ENCODE results near the gene TEX19. TPM values are rescaled to one million over a fixed set of nuclear protein-coding genes. Genes with fewer than 3 reads are reported as not detected.

TEX19 gene, protein sequence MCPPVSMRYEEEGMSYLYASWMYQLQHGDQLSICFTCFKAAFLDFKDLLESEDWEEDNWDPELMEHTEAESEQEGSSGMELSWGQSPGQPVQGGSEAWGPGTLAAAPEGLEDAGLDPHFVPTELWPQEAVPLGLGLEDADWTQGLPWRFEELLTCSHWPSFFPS
- total RNA-seq, result not detected

DNA sequence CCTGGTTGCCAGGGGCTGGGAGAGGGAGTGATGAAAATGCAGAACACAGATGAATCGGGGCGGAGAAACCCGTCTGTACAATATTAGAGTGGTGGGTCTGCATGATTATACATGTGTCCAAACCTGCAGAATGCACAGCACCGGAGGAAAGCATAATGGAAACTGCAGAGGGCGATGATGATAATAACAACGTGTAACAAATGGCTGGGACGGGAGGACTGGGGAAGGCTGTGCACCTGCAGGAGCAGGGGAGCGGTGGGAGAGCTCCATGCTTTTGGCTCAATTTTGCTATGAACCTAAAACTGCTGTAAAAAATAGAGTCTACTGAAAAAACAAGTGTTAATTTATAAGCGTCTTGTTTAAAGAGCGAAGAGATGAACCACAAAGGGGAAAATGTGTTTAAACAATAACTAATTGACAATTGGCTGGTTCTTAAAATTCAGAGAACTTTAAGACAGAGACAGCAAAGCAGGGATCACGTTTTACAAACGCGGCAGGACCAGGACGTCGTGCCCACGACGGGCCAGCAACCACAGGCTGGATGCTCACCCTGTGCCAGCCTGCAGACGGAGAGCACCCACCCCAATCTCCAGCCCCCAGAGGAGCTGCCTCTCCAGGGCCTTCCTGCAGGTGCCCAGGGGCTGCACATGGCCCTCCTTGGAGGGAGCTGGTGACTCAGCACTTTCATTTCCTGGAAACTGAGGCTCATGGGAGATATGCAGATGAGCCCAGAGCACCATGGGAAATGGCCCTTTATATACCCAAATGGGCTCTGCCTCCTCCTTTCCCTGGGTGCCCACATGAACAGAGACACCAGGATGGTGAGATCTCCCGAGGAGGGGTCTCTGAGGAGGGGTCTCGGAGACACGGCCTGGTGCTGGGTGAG, at the start of gene TEX19:
TEX19 (plus strand) TSS at position 783 of the 886 bp plus-strand sequence. CDS start 2,904 bp downstream, outside the sequence.
- TF ChIP-seq, protein P1, sequence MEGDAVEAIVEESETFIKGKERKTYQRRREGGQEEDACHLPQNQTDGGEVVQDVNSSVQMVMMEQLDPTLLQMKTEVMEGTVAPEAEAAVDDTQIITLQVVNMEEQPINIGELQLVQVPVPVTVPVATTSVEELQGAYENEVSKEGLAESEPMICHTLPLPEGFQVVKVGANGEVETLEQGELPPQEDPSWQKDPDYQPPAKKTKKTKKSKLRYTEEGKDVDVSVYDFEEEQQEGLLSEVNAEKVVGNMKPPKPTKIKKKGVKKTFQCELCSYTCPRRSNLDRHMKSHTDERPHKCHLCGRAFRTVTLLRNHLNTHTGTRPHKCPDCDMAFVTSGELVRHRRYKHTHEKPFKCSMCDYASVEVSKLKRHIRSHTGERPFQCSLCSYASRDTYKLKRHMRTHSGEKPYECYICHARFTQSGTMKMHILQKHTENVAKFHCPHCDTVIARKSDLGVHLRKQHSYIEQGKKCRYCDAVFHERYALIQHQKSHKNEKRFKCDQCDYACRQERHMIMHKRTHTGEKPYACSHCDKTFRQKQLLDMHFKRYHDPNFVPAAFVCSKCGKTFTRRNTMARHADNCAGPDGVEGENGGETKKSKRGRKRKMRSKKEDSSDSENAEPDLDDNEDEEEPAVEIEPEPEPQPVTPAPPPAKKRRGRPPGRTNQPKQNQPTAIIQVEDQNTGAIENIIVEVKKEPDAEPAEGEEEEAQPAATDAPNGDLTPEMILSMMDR (IDR thresholded peaks at IDR 0.05), result no peak
- DNase-seq (ENCODE audit: low spot score), result no peak
- H3K27me3 ChIP-seq, result no peaks in the 10 kb centered on the region
- no peaks in the 10 kb centered on the region for H3K9me3 ChIP-seq
- H3K4me1 ChIP-seq, result no peaks in the 10 kb centered on the region
- H3K36me3 ChIP-seq, result no peaks in the 10 kb centered on the region
- no peak within 1 kb of the TSS for H3K4me3 ChIP-seq
- no peak within 1 kb of the TSS for H3K27ac ChIP-seq

DNA sequence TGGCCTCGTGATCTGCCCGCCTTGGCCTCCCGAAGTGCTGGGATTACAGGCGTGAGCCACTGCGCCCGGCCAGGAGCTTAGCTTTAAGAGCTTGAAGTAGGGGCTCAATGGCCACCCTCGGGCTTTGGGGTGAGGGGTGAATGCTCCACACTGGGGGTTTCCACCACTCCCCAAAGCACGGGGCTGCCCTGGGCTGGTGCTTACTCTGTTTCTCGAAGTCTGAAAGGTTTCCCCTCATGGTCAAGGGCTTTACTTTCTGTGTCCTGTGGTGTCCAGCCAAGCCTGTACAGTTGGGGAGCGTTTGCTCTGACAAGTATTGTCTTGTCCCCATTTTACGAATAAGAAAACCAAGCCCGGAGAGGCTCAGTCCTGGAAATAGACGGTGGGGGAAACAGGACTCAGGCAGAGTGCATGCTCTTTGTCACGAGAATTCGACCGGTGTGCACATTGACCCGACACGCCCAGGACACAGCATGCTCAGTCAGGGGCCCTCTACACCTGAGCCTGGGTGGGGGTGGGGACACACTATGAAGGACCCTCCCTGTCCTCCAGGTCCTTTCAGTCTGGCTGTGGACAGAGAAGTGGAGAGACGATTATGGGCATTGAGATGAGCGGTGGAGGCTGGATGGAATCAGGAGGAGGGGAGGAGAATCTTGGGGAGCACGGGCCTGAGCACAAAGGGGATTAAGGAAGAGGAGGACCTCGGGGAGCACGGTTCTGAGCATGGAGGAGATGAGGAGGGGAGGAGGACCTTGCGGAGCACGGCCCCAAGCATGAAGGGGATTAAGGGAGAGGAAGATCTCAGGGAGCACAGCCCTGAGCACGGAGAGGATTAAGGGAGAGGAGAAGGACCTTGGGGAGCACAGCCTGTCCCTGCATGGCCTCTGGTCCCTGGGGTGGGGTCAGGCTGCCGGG, 49.1 kb upstream of the TEX19 start:
- Histone ChIP-seq H3K27me3 (peaks cover 0 to 12% of the 10 kb centered on the region in 2 donors), H3K9me3 (no peaks in the 10 kb centered on the region)
- DNase-seq (ENCODE audit: low spot score), result no peak

DNA sequence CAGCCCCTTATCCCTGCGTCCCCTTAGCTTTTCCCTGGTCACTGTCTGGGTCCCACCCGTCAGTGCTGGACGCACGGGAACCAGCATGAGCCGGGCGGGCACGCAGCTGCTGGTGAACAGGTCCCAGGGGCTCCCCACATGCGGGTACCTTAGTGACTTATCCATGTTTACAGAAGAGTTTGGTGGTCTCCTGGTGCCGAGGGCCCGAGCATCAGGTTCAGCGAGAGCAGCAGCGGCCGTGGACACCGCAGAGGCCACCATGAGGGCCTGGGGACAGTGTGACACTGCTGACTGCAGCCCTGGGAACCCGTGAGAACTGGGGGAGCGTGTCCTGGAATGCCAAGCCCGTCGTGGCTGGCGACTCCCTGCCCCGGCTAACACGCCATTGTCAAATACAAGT, 48.2 kb upstream of the TEX19 start:
- TF ChIP-seq, protein P1 (IDR thresholded peaks at IDR 0.05), result no peak
- Histone ChIP-seq H3K4me1 (peaks cover 0 to 10% of the 10 kb centered on the region in 2 donors), H3K27ac (no peak overlapping the region), H3K4me3 (no peak overlapping the region), H3K27me3 (peaks cover 6 to 12% of the 10 kb centered on the region in 2 donors), H3K36me3 (no peaks in the 10 kb centered on the region), H3K9me3 (no peaks in the 10 kb centered on the region)
- no peak for DNase-seq (ENCODE audit: low spot score)

More for the DNA sequence above, 49.1 kb upstream of the TEX19 start:
- no peaks in the 10 kb centered on the region for H3K36me3 ChIP-seq
- H3K4me3 ChIP-seq, result no peak overlapping the region
- H3K27ac ChIP-seq, result no peak overlapping the region
- H3K4me1 ChIP-seq, result peaks cover 0 to under 1% of the 10 kb centered on the region in 2 donors
- TF ChIP-seq, protein P1 (IDR thresholded peaks at IDR 0.05), result no peak

DNA sequence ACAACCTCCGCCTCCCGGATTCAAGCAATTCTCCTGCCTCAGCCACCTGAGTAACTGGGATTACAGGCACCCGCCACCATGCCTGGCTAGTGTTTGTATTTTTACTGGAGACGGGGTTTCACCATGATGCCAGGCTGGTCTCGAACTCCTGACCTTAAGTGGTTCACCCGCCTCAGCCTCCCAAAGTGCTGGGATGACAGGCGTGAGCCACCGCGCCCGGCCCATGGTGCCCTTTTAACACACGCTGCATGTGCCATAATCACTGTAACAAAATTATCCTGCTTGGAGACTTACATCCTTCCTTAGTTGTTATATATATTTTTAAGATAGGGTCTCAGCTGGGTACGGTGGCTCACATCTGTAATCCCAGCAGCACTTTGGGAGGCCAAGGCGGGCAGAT, 47.1 kb upstream of the TEX19 start:
- Histone ChIP-seq H3K36me3 (no peaks in the 10 kb centered on the region), H3K27me3 (peaks cover 6 to 12% of the 10 kb centered on the region in 2 donors), H3K4me3 (no peak overlapping the region), H3K27ac (no peak overlapping the region), H3K4me1 (peaks cover 0 to 14% of the 10 kb centered on the region in 2 donors), H3K9me3 (no peaks in the 10 kb centered on the region)
- TF ChIP-seq, protein P1 (IDR thresholded peaks at IDR 0.05), result no peak
- DNase-seq (ENCODE audit: low spot score), result no peak

DNA sequence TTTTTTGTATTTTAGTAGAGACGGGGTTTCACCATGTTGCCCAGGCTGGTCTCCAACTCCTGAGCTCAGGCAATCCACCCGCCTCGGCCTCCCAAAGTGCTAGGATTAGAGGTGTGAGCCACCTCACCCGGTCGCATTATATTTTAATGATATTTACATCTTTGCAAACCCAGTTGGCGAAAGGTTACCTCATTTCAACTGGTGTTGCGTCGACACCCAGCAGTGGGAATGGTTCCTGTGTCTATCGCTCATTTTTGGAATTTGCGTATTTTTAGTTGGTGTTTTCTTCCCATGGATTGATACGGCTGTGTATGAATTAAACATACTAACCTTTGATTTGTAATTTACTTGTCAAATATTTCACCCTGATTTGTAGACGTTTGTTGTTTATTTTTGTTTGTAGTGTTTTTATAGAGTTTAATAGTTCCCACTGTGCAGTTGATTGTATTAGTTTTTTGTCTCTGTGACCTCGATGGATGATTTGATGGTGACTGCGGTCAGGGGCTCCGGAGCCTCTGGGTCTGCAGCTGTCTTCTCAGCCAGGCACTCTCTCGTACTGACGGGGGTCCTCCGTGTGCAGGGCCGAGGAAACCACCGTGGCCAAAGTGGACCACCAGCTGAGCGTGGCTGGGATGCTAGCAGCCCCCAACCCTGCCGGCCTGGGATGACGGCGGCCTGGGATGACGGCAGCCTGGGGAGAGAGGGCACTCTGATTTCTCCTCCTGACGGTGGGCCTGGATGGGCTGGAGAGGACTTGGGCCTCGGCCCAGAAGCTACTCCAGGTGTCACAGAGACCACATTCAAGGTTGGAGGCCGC, 45.6 kb upstream of the TEX19 start:
- no peak overlapping the region for H3K4me3 ChIP-seq
- no peaks in the 10 kb centered on the region for H3K36me3 ChIP-seq
- H3K27me3 ChIP-seq, result peaks cover 6 to 12% of the 10 kb centered on the region in 2 donors
- H3K9me3 ChIP-seq, result no peaks in the 10 kb centered on the region
- TF ChIP-seq, protein P1 (IDR thresholded peaks at IDR 0.05), result no peak
- no peak for DNase-seq (ENCODE audit: low spot score)
- H3K27ac ChIP-seq, result no peak overlapping the region
- H3K4me1 ChIP-seq, result peaks cover 0 to 14% of the 10 kb centered on the region in 2 donors
